Epithelial cell of esophagus (primary cell): Measurements from ENCODE around the gene RGS7.
"Not testable (repeated sequence)": the region's sequence is repeated elsewhere in the genome, so short reads cannot be mapped to it uniquely, and the experiment has no call there.

Source experiments
- DNase-seq: peaks from one replicate; pipeline ENCODE4 v3.0.0; 2010; ENCODE audit warnings: low read depth
- H3K4me3 ChIP-seq: 2 replicates; pipeline ENCODE4 v1.5.1; 2011; ENCODE audit warnings: mild to moderate bottlenecking, low read length, control low read depth
- TF ChIP-seq, protein P1 (sequence below): IDR thresholded peaks from 2 replicates; pipeline ENCODE4 v1.5.1; 2011; ENCODE audit warnings: low read depth, mild to moderate bottlenecking, low read length, control low read depth, inconsistent platforms; ENCODE audit not compliant: insufficient read depth; ENCODE audit errors: missing control alignments

Gene RGS7

DNA sequence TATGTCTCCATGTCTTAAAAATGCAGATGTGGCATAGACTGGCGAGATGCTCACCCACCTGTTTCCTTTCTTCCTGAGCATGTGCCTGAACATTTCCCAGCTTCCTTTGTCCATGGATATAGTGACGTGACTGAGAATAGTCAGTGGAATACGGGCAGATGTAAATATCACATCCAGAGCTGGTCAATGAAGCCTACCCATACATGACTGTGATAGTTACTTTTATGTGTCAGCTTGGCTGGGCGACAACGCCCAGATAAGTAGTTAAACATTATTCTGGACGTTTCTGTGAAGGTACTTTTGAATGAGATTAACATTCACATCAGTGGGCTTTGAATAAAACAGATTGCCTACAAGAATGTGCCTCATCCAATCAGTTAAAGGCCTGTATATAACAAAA lies 135.7 kb downstream of the RGS7 start:
- H3K4me3 ChIP-seq: no peak overlapping the region
- DNase-seq: no peak
- TF ChIP-seq, protein P1, sequence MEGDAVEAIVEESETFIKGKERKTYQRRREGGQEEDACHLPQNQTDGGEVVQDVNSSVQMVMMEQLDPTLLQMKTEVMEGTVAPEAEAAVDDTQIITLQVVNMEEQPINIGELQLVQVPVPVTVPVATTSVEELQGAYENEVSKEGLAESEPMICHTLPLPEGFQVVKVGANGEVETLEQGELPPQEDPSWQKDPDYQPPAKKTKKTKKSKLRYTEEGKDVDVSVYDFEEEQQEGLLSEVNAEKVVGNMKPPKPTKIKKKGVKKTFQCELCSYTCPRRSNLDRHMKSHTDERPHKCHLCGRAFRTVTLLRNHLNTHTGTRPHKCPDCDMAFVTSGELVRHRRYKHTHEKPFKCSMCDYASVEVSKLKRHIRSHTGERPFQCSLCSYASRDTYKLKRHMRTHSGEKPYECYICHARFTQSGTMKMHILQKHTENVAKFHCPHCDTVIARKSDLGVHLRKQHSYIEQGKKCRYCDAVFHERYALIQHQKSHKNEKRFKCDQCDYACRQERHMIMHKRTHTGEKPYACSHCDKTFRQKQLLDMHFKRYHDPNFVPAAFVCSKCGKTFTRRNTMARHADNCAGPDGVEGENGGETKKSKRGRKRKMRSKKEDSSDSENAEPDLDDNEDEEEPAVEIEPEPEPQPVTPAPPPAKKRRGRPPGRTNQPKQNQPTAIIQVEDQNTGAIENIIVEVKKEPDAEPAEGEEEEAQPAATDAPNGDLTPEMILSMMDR: no peak

DNA sequence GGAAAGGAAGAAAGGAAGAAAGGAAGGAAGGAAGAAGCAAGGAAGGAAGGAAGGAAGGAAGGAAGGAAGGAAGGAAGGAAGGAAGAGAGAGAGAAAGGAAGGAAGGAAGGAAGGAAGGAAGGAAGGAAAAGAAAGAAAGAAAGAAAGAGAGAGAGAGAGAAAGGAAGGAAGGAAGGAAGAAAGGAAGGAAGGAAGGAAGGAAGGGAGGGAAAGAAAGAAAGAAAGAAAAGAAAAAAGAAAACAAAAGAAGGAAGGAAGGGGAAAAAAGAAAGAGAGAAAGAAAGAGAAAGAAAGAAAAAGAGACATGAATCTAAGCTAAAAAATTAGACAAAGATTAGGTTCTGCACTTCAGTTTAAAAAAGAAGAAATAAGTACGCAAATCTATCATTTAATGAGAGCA lies 136.1 kb downstream of the RGS7 start:
- H3K4me3 ChIP-seq: not testable (repeated sequence)

DNA sequence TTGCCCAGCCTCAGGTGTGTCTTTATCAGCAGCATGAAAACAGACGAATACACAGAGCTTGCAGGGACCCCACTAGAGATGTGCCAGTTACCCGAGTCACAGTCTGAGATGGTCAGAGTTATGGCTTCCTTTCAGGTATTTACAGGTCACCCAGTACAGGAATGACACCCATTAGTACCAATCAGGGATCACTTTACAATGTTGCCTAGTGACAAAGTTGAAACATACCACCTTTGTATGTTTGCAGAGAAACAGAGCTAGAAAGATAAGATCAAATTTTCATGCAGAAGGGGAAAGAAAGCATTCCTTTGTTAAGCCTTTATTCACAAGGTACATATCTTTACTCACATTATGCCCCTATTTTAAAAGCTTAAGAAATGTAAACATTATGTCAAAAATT lies 137.6 kb downstream of the RGS7 start:
- DNase-seq: no peak
- TF ChIP-seq, protein P1: no peak
- H3K4me3 ChIP-seq: no peak overlapping the region

More for the DNA sequence above, 136.1 kb downstream of the RGS7 start:
- not testable (repeated sequence) for DNase-seq

DNA sequence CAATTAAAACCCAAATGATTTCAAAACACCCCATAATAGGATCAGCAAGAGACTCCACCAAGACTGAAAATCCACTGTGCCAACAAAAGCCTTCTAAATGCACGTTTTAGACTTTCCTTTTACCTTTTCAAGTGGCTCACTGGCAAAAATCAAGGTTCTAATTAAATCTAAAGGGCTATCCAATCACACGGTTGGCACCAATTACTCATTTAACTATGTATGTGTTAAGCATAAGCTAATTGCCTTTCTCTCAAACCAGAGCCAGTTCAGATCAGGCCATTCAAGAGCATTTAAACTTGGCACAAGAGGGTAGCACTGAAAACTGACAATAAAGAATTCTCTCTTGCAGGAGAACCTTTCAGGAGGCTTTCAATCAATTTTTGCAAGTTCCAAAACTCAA lies 139.5 kb downstream of the RGS7 start:
- no peak for DNase-seq
- TF ChIP-seq, protein P1: no peak
- no peak overlapping the region for H3K4me3 ChIP-seq

DNA sequence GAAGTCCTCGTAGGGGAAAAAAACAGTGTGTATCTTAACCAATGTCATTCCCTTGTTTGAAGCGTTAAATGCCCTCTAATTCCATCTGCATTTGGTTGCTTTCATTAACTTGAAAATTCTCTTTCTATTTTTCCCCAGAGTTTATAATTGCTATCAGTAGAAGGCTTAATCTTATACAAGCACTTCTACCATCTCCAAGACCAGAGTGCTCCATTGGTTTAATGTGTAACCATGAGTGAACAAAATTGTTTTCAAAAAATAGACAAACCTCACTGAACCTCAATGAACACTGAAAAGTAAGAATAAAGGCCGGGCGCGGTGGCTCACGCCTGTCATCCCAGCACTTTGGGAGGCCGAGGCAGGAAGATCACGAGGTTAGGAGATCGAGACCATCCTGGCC lies 141.3 kb downstream of the RGS7 start:
- H3K4me3 ChIP-seq: no peak overlapping the region
- TF ChIP-seq, protein P1: no peak
- no peak for DNase-seq

DNA sequence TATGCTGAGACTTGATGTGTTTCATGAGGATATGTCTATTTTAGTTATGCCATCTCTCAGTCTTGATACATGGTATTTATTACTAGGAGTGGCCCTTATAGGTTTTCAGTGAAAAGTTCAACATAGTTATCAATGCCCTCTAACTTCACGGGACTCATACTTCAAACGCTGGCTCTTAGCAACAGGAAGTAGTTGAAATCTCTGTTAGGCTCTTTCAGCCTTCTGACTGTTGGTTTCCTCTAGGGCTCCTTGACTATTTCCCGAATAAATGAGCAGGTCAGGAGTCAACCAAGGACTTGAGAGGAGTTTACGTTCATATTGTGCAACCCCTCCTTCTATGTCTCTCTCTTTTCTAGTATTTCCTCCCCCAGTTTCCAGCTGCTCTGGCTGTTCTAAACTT lies 141.8 kb downstream of the RGS7 start:
- DNase-seq: no peak
- TF ChIP-seq, protein P1: no peak
- H3K4me3 ChIP-seq: no peak overlapping the region

- DNase-seq: peak; percentile 47
- no peak overlapping the region for H3K4me3 ChIP-seq
- TF ChIP-seq, protein P1: no peak
Observed at GRCh38 chr1:241213139-241213538, 143.9 kb downstream of the RGS7 start.

GRCh38 chr1:241212628-241213027 lies 144.4 kb downstream of the RGS7 start:
- DNase-seq: no peak
- TF ChIP-seq, protein P1: no peak
- H3K4me3 ChIP-seq: no peak overlapping the region
